Fibroblast of pulmonary artery (primary cell): ENCODE measurements around the gene SLC17A6.

Source experiments
- DNase-seq: peaks from one replicate; pipeline ENCODE4 v3.0.0-alpha.2; 2010; ENCODE audit warnings: low read depth
- H3K4me3 ChIP-seq: replicated peaks from 2 replicates; pipeline ENCODE4 v1.5.1; 2011; ENCODE audit warnings: low read depth, mild to moderate bottlenecking, control low read depth, low read length, moderate library complexity
- CTCF ChIP-seq: IDR thresholded peaks from 2 replicates; pipeline ENCODE4 v1.5.1; 2011; ENCODE audit warnings: mild to moderate bottlenecking, control low read depth, low read length, inconsistent platforms; ENCODE audit errors: missing control alignments

Gene SLC17A6

GRCh38 chr11:22415476-22415875 lies 77.3 kb downstream of the SLC17A6 start:
- TF ChIP-seq CTCF = no peak
- DNase-seq = peak; percentile 24
- H3K4me3 ChIP-seq = no peak overlapping the region

DNA sequence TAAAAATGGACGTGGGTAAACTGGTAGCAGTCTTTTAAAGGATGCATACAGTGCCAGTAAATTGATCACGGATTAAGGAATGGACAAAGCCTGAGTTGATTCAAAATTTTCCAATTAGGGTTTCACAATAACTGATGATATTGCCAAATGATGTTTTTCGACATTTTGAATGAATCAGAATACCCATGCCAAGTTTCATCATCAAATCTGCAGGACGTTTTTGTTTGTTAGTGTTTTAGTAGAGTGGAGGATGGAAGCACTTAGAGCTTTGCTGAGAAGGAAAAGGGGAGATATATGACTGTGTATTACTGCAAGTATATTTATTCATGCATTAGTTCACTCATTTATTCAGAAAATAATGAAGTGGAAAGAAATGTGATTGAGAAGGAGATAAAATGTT lies 78.3 kb downstream of the SLC17A6 start:
- no peak for TF ChIP-seq CTCF
- H3K4me3 ChIP-seq = no peak overlapping the region
- peak; percentile 52 for DNase-seq

DNA sequence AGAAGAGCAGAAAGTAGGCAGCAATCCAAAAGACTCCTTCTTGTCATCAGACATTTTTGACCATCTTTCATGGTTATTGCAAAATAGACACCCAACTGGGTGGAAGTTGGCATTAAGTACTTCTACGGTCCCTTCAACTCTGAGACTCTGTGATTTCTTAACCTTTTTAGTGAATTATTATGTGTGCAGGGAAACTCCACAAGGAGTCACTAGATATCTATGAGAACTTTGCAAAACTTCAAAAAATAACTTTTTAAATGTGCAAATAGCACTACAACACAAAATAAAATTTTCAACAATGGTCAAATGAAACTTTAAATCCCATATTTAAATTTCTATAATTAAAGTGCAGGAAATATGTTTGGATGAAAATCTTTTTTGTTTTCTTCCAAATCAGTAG lies 88.7 kb downstream of the SLC17A6 start:
- no peak for TF ChIP-seq CTCF
- no peak for DNase-seq

More for the DNA sequence above, 88.7 kb downstream of the SLC17A6 start:
- H3K4me3 ChIP-seq = no peak overlapping the region
